Mesenchymal stem cell (in vitro differentiated cells and primary cell): ENCODE measurements around the gene VAX1. TPM values are rescaled to one million over a fixed set of nuclear protein-coding genes. Genes with fewer than 3 reads are reported as not detected.
"Not testable (repeated sequence)": the region's sequence is repeated elsewhere in the genome, so short reads cannot be mapped to it uniquely, and the experiment has no call there.

Source experiments
- DNase-seq: peaks from one replicate; pipeline ENCODE4 v3.0.0-alpha.2; 2013
- H2AFZ ChIP-seq: one replicate; pipeline ENCODE4 v1.6.1; 2013; ENCODE audit warnings: low read depth, mild to moderate bottlenecking, control low read depth, inconsistent platforms, low read length, moderate library complexity
- H2AK5ac ChIP-seq: 2 replicates; pipeline ENCODE4 v1.6.1; 2013; ENCODE audit warnings: low read length, moderate library complexity, mild to moderate bottlenecking, inconsistent platforms; ENCODE audit not compliant: severe bottlenecking
- H2BK120ac ChIP-seq: one replicate; pipeline ENCODE4 v1.6.1; 2013; ENCODE audit warnings: low read depth, mild to moderate bottlenecking, inconsistent platforms, low read length, moderate library complexity
- H2BK12ac ChIP-seq, 2 experiments: one replicate each; pipeline ENCODE4 v1.6.1; 2013; ENCODE audit warnings: inconsistent platforms in 2 of 2, low read length in 2 of 2, mild to moderate bottlenecking in 2 of 2, moderate library complexity in 2 of 2, control low read depth in 1 of 2
- H2BK15ac ChIP-seq: one replicate; pipeline ENCODE4 v1.6.1; 2013; ENCODE audit warnings: mild to moderate bottlenecking, low read depth, inconsistent platforms; ENCODE audit not compliant: poor library complexity, severe bottlenecking
- H2BK5ac ChIP-seq: 2 replicates; pipeline ENCODE4 v1.6.1; 2013; ENCODE audit warnings: low read depth, mild to moderate bottlenecking, low read length, control low read depth, inconsistent platforms; ENCODE audit not compliant: poor library complexity, severe bottlenecking
- H3K14ac ChIP-seq, 2 experiments: one replicate each; pipeline ENCODE4 v1.6.1; 2013; ENCODE audit warnings: inconsistent platforms in 2 of 2, low read length in 2 of 2, control low read depth in 1 of 2, mild to moderate bottlenecking in 1 of 2, moderate library complexity in 1 of 2
- H3K18ac ChIP-seq, 2 experiments: one replicate each; pipeline ENCODE4 v1.6.1; 2013; ENCODE audit warnings: inconsistent platforms in 2 of 2, low read length in 2 of 2, control low read depth in 1 of 2, low read depth in 1 of 2, mild to moderate bottlenecking in 1 of 2
- H3K23ac ChIP-seq, 2 experiments: one replicate each; pipeline ENCODE4 v1.6.1; 2013; ENCODE audit warnings: inconsistent platforms in 2 of 2, low read length in 2 of 2, mild to moderate bottlenecking in 2 of 2, moderate library complexity in 2 of 2, control low read depth in 1 of 2
- H3K27ac ChIP-seq: 2 replicates; pipeline ENCODE4 v1.5.1; 2013; ENCODE audit warnings: mild to moderate bottlenecking, moderate library complexity, low read length, control low read depth, inconsistent platforms; ENCODE audit not compliant: poor library complexity, severe bottlenecking
- H3K27me3 ChIP-seq, 2 experiments: 2 replicates each; pipeline versions ENCODE4 v1.6.1 to v1.7.0; 2013; ENCODE audit warnings: low read length in 2 of 2, mild to moderate bottlenecking in 2 of 2, moderate library complexity in 2 of 2, control low read depth in 1 of 2, inconsistent platforms in 1 of 2; ENCODE audit not compliant: control insufficient read depth in 1 of 2, insufficient read depth in 1 of 2
- H3K36me3 ChIP-seq, 2 experiments: 2 replicates each; pipeline versions ENCODE4 v1.6.1 to v1.7.0; 2013; ENCODE audit warnings: low read length in 2 of 2, control low read depth in 1 of 2, inconsistent platforms in 1 of 2, low read depth in 1 of 2, mild to moderate bottlenecking in 1 of 2; ENCODE audit not compliant: insufficient read depth in 2 of 2, control insufficient read depth in 1 of 2
- H3K4ac ChIP-seq, 2 experiments: one replicate each; pipeline ENCODE4 v1.6.1; 2013; ENCODE audit warnings: inconsistent platforms in 2 of 2, low read length in 2 of 2, mild to moderate bottlenecking in 2 of 2, moderate library complexity in 2 of 2, control low read depth in 1 of 2, low read depth in 1 of 2
- H3K4me1 ChIP-seq: 2 replicates; pipeline ENCODE4 v1.6.1; 2013; ENCODE audit warnings: low read depth, low read length, control low read depth; ENCODE audit not compliant: control insufficient read depth, insufficient read depth
- H3K4me2 ChIP-seq: 2 replicates; pipeline ENCODE4 v1.6.1; 2013; ENCODE audit warnings: low read length, mild to moderate bottlenecking, inconsistent platforms; ENCODE audit not compliant: poor library complexity, severe bottlenecking
- H3K4me3 ChIP-seq, 2 experiments: 2 replicates each; pipeline versions ENCODE4 v1.5.1 to v1.7.0; 2013; ENCODE audit warnings: low read length in 2 of 2, mild to moderate bottlenecking in 2 of 2, control low read depth in 1 of 2, low read depth in 1 of 2; ENCODE audit not compliant: insufficient read depth in 1 of 2
- H3K79me1 ChIP-seq: replicated peaks from 2 replicates; pipeline ENCODE4 v1.6.1; 2013; ENCODE audit warnings: mild to moderate bottlenecking, control low read depth, low read length, inconsistent platforms; ENCODE audit not compliant: poor library complexity, severe bottlenecking
- H3K9ac ChIP-seq: 2 replicates; pipeline ENCODE4 v1.7.0; 2013; ENCODE audit warnings: mild to moderate bottlenecking, low read length, moderate library complexity
- H3K9me3 ChIP-seq: 2 replicates; pipeline ENCODE4 v1.7.0; 2013; ENCODE audit warnings: mild to moderate bottlenecking, low read length; ENCODE audit not compliant: control insufficient read depth
- H4K8ac ChIP-seq: one replicate; pipeline ENCODE4 v1.6.1; 2013; ENCODE audit warnings: inconsistent platforms, mild to moderate bottlenecking, low read length, moderate library complexity
- H4K91ac ChIP-seq: one replicate; pipeline ENCODE4 v1.6.1; 2013; ENCODE audit warnings: mild to moderate bottlenecking, low read length, inconsistent platforms
- WGBS: methylation state at CpG from one replicate; pipeline ENCODE4 v1.1.7; 2013; ENCODE audit warnings: mixed read lengths; 5-methylcytosine and 5-hydroxymethylcytosine counted together
- polyA plus RNA-seq, 2 experiments: library from polyadenylated mRNA; stranded (reverse); fragments of 200-250 nt; gene quantifications; one replicate each; pipeline ENCODE4 v1.2.3, GENCODE V29; 2013

VAX1 gene, protein sequence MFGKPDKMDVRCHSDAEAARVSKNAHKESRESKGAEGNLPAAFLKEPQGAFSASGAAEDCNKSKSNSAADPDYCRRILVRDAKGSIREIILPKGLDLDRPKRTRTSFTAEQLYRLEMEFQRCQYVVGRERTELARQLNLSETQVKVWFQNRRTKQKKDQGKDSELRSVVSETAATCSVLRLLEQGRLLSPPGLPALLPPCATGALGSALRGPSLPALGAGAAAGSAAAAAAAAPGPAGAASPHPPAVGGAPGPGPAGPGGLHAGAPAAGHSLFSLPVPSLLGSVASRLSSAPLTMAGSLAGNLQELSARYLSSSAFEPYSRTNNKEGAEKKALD
- polyA plus RNA-seq (2013, experiment 1 of 2) = not detected
- not detected for polyA plus RNA-seq (2013, experiment 2 of 2)

DNA sequence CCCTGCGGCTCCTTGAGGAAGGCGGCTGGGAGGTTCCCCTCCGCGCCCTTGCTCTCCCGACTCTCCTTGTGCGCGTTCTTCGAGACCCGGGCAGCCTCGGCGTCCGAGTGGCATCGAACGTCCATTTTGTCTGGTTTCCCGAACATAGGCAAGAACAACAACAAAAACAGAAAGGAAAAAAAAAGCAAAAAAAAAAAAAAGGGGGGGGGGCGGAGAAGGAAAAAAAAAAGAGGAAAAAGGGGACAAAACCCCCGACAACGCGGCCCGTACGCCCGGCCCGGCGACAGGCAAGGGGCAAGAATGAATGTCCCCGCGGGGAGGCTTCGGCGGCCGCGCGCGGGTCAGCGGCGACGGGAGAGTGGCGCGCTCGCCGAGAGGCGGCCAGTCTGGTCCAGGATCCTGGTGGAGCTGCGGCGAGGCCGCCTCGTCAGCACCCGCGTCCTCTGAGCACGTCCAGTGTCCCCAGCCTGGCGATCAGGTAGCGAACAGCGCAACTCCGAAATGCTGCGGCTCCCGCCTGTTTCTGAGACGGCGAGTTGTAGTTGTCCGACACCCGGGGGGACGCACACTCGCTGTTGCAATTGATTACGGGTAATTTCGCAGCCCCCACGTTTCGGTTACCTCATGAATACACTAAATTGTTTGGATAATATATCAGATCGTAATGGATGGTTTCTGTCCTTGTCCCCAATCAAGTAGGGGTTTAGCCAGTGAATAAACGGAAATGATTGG is at the start of gene VAX1:
TSS of gene VAX1 (minus strand) at position 360 of the 732 bp plus-strand sequence. CDS start at position 146, 214 bp downstream.
- Histone ChIP-seq H2AFZ (no peak within 1 kb of the TSS), H3K9ac (no peak within 1 kb of the TSS), H3K4me3 (peak within 1 kb of the TSS; percentile 47 to 64), H3K27me3 (peaks cover 91 to 93% of the 10 kb centered on the region in 2 experiments), H4K8ac (no peak within 1 kb of the TSS), H3K79me1 (no peaks in the 10 kb centered on the region), H3K23ac (no peak within 1 kb of the TSS), H2BK5ac (no peak within 1 kb of the TSS), H3K18ac (no peak within 1 kb of the TSS), H3K4me1 (peaks cover 35% of the 10 kb centered on the region), H3K36me3 (no peaks in the 10 kb centered on the region), H2AK5ac (no peak within 1 kb of the TSS), H2BK12ac (no peak within 1 kb of the TSS), H2BK15ac (no peak within 1 kb of the TSS), H3K14ac (peak within 1 kb of the TSS in 1 of 2 experiments; percentile 57), H3K27ac (no peak within 1 kb of the TSS), H3K4me2 (peak within 1 kb of the TSS; percentile 92), H4K91ac (no peak within 1 kb of the TSS), H3K9me3 (peaks cover 10% of the 10 kb centered on the region), H2BK120ac (no peak within 1 kb of the TSS), H3K4ac (no peak within 1 kb of the TSS)
- under 1% methylated on average over 46 of the region's 65 CpGs for WGBS
- DNase-seq = no peak

DNA sequence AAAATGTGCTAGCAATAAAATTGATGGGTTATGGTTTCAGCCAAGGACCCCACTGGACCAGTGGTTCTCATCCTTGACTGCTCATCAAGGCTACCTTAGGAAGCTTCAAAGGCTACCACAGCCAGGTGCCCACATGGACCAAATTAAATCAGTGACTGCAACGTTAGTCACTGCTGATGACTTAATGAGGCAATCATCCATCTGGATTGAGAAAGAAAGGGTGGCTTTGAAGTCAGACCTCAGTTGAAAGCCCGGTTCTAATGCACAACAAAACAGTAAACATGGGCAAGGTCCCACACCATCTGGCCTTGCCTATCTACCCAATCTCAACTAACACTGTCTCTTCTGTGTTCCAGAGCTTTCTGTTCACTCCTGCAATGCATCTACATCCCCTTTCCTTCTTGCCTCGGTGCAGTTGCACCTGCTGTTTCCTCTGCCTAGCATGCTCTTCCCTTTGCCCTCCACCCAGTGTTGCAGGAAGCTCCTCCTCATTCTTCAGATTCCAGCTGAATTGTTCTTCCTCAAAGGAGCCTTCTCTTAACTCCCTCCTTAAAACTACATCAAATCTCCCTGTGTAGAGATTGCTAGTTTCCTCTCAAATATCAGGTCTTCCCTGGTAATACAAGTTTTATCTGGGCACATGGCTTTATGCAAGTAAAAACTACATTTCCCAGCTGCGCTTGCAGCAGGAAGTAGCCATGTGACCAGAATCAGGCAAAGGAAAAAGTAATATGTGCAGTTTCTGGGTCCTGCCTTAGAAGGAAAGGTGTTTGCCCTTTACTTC is 49.0 kb upstream of the VAX1 start:
- H3K36me3 ChIP-seq = no peaks in the 10 kb centered on the region
- H4K8ac ChIP-seq = no peak overlapping the region
- H2BK12ac ChIP-seq = no peak overlapping the region
- H3K79me1 ChIP-seq = no peaks in the 10 kb centered on the region
- H3K18ac ChIP-seq = no peak overlapping the region
- no peak overlapping the region for H2AK5ac ChIP-seq
- H3K4ac ChIP-seq = no peak overlapping the region
- no peak overlapping the region for H2BK120ac ChIP-seq
- H3K9ac ChIP-seq = no peak overlapping the region
- no peak overlapping the region for H2BK5ac ChIP-seq
- H3K4me1 ChIP-seq = no peaks in the 10 kb centered on the region
- no peak overlapping the region for H3K4me3 ChIP-seq
- H3K27ac ChIP-seq = no peak overlapping the region
- peaks cover 17% of the 10 kb centered on the region in 2 experiments for H3K27me3 ChIP-seq
- H4K91ac ChIP-seq = no peak overlapping the region
- no peak overlapping the region for H2AFZ ChIP-seq
- H3K4me2 ChIP-seq = no peak overlapping the region
- H3K14ac ChIP-seq = no peak overlapping the region
- WGBS = 47% methylated on average over 4 of the region's 4 CpGs
- no peak overlapping the region for H3K23ac ChIP-seq
- no peaks in the 10 kb centered on the region for H3K9me3 ChIP-seq
- no peak for DNase-seq
- no peak overlapping the region for H2BK15ac ChIP-seq

DNA sequence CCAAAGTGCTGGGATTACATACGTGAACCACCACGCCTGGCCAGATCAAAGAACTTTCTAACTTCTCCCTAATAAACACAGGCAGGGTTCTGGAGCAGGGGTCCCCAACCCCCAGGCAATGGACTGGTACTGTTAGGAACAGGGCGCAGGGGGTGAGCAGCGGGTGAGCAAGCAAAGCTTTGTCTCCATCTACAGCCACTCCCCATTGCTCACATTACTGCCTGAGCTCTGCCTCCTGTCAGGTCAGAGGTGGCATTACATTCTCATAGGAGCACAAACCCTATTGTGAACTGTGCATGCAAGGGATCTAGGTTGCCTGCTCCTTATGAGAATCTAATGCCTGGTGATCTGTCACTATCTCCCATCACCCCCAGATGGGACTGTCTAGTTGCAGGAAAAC is 47.7 kb upstream of the VAX1 start:
- H3K27ac ChIP-seq, H2AK5ac ChIP-seq, H3K18ac ChIP-seq, H3K4me3 ChIP-seq, H4K91ac ChIP-seq, H3K14ac ChIP-seq, H3K9ac ChIP-seq, DNase-seq, H3K36me3 ChIP-seq, H3K4me1 ChIP-seq, H3K79me1 ChIP-seq, H2BK12ac ChIP-seq, H2BK15ac ChIP-seq, H4K8ac ChIP-seq, H3K4me2 ChIP-seq, H2BK5ac ChIP-seq, H3K9me3 ChIP-seq, H3K23ac ChIP-seq, H2AFZ ChIP-seq, H3K4ac ChIP-seq, H2BK120ac ChIP-seq: not testable (repeated sequence)
- H3K27me3 ChIP-seq = peaks cover 17 to 20% of the 10 kb centered on the region in 2 experiments
- WGBS = 85% methylated on average over 4 of the region's 4 CpGs

DNA sequence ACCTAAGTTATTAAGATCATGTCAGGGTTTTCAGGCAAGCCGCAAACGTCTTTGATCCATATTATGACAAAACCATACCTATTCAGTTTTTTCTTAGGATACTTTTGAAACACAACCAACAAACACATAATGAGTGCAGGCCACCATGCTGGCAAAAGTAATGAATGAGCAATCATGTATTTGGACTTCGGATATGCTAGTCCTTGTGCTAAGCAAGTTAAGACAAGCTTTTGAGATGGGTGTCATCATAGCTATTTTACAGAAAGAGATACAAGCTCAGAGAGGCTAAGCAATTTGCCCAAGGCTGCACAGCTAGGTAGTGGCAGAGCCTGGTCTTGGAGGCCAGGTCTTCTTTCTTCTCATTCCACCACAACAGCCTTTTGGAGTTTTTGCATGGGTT is 46.8 kb upstream of the VAX1 start:
- Histone ChIP-seq H2AFZ (no peak overlapping the region), H4K91ac (no peak overlapping the region), H3K23ac (no peak overlapping the region), H3K18ac (no peak overlapping the region), H4K8ac (no peak overlapping the region), H3K4me1 (no peaks in the 10 kb centered on the region), H3K27ac (no peak overlapping the region), H2BK15ac (no peak overlapping the region), H3K4me3 (no peak overlapping the region), H3K79me1 (no peaks in the 10 kb centered on the region), H3K4me2 (no peak overlapping the region), H2BK12ac (no peak overlapping the region), H3K27me3 (peaks cover 20 to 30% of the 10 kb centered on the region in 2 experiments), H3K4ac (no peak overlapping the region), H3K36me3 (no peaks in the 10 kb centered on the region), H3K9ac (no peak overlapping the region), H3K14ac (no peak overlapping the region), H2BK5ac (no peak overlapping the region), H3K9me3 (no peaks in the 10 kb centered on the region), H2AK5ac (no peak overlapping the region), H2BK120ac (no peak overlapping the region)
- DNase-seq = no peak
- 86% methylated on average over 1 of the region's 3 CpGs for WGBS
